ENCODE measurements around the gene PRKAR1B.

GRCh38 chr7:577278-577665 is 149.8 kb downstream of the PRKAR1B start:
- TF ChIP-seq CTCF (IDR thresholded peaks at IDR 0.05) (no peak), MAX (IDR thresholded peaks at IDR 0.05; ENCODE audit: low read depth) (no peak), FOXM1 (IDR thresholded peaks at IDR 0.05; ENCODE audit: low read depth) (no peak)
